A549 treated with Hydrocortisone at 1 μM for 4 hours (cell line): ENCODE results near the gene ARR3. TPM values are rescaled to one million over a fixed set of nuclear protein-coding genes. Genes with fewer than 3 reads are reported as not detected.

Experiments used
- total RNA-seq: library from RNA; stranded (reverse); fragments of 200-300 nt; extraction: Qiagen RNA extraction; gene quantifications from 5 replicates; pipeline ENCODE4 v1.2.3, GENCODE V29; 2022

ARR3 gene
- not detected in 5 replicates for total RNA-seq

DNA sequence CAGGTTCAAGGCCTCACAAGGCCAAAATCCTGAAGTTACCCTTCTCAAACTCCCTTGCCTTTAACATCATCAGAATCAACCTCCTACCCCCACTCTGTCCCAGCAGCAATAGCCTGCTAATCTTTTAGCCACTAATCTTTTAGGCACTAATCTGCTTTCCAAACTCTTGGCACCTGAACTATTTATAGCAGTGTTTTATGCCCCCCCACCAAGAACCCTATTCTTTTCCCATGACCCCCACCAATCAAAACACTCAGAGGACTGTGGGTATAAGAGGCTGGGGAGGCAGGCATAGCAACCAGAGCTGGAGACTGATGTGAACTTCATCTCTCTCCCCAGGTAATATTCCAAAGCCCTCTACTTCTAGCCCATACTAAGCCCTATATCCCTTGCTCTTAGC lies at the start of gene ARR3:
ARR3 (plus strand) TSS at position 301 of the 400 bp plus-strand sequence. CDS start 1,052 bp downstream, outside the sequence.

DNA sequence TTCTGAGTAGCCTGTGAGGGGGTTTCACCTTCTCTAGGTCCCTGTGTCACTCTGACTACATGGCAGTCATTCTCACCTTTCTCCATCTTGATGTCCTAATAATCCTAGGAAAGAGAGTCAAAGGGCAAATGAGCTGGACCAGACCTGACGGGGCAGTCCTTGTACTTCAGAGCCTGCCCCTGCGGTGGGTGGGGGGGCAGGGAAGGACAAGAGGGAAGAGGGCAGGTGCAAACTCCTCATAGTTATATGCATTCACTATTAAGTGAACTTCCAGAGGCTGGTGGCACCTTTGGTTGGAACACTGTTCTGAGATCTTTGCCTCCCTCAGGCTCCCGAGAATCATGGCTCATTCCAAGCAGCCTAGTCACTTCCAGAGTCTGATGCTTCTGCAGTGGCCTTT lies 33.8 kb upstream of the ARR3 start, which contains the start of gene AWAT1:
AWAT1 (plus strand) TSS at position 301 of the 400 bp plus-strand sequence; CDS start at position 342, 41 bp downstream.

DNA sequence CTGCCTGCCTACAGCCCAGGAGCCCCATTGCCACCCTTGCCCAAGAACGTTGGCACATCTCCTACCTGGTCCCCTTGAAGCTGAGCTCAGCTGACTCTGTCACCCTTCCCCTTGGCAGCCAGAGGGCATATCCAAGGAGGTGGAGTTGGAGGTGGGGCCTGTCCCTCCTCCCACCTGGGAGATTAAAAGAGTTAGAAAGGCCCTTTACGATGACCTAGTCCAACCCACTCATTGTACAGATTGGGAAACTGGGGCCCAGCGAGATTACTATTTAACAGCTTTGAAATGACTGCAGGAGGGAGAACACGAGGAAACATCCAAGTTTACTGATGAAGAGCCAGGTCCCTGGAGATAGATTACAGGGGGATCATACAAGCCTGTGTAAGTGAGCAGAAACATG lies 8.0 kb upstream of the ARR3 start, which contains the start of gene P2RY4:
P2RY4 (minus strand) TSS at position 101 of the 400 bp plus-strand sequence. CDS start 580 bp downstream, outside the sequence.

GRCh38 chrX:70281951-70282350 lies 13.8 kb downstream of the ARR3 start, which contains the start of gene RAB41:
RAB41 (plus strand) TSS chrX:70282172; CDS start chrX:70282218, 46 bp downstream.

DNA sequence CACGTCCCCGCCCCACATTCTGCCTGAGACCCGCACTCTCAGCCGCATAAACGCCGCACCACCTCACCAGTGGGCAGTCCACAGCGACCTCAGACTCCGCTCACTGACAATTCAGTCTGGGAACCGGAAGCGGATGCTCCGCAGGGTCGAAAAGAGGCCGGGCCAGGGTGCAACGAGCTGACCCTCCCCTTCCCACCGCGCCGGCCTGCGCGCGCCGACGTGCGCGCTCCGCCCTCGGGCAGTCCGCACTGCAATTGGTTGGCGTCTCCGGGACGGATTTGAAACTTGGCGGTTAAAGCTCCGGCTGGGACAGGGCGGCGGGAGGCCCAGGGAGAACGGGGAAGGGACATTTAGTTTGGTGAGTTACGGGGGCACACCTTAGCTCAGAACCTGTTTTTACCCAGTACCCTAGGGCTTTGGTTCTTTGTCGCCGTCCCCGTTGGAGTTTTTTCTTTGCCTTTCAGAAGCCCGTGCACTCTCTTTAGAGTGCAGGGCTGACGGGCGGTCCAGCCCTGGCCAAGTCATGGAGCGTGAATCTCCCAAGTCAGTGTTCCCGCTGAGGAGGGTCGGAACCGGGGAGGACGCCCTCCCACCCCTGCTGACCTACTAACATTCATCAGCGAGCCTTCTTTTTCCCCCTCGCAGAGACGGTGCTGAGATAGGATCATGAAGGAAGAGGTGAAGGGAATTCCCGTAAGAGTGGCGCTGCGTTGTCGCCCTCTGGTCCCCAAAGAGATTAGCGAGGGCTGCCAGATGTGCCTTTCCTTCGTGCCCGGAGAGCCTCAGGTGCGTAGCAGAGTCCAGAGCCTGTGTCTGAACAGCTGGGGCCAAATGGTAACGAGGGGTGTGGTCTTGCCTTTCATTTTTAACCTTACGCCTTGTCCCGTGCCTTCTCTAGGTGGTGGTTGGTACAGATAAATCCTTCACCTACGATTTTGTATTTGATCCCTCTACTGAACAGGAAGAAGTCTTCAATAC lies 21.9 kb downstream of the ARR3 start, which contains the start of the genes KIF4A and PDZD11:
KIF4A (plus strand) TSS at position 312 of the 978 bp plus-strand sequence; CDS start at position 667, 355 bp downstream.
PDZD11 (minus strand) TSS at position 135 of the 978 bp plus-strand sequence. CDS start 586 bp downstream, outside the sequence.

Other genes with a start within 250 kb of the ARR3 start
- gene AWAT2, start 218.4 kb upstream of the ARR3 start, total RNA-seq = not detected in 5 replicates
- gene OTUD6A, start 205.9 kb upstream of the ARR3 start, total RNA-seq = not detected in 5 replicates
- gene IGBP1, start 134.9 kb upstream of the ARR3 start, total RNA-seq = 60.0 to 68.6 TPM (median 66.5 TPM) in 5 replicates
- gene DGAT2L6, start 90.9 kb upstream of the ARR3 start, total RNA-seq = not detected in 5 replicates
- gene AWAT1, start 33.7 kb upstream of the ARR3 start, total RNA-seq = not detected in 5 replicates
- 0.05 to 0.06 TPM in 2 of 5 replicates, not detected in the others for gene P2RY4, start 8.1 kb upstream of the ARR3 start, total RNA-seq
- gene RAB41, start 13.8 kb downstream of the ARR3 start, total RNA-seq = not detected in 5 replicates
- 91.6 to 103 TPM (median 95.1 TPM) in 5 replicates for gene PDZD11, start 21.6 kb downstream of the ARR3 start, total RNA-seq
- gene KIF4A, start 21.8 kb downstream of the ARR3 start, total RNA-seq = 25.7 to 31.0 TPM (median 26.9 TPM) in 5 replicates
- gene GDPD2, start 155.0 kb downstream of the ARR3 start, total RNA-seq = 0.05 to 0.06 TPM in 2 of 5 replicates, not detected in the others
- gene DLG3, start 176.5 kb downstream of the ARR3 start, total RNA-seq = 3.7 to 7.8 TPM (median 5.9 TPM) in 5 replicates